SK-N-SH treated with all-trans-retinoic acid at 6 μM for 48 hours (cell line): Measurements from ENCODE around the gene GPX1.

Source experiments
- ARNTL ChIP-seq: fragments of 450-650 bp; formaldehyde crosslinking; IDR thresholded peaks from 2 replicates; pipeline ENCODE4 v1.5.0; 2020; ENCODE audit warnings: low read depth, mild to moderate bottlenecking, moderate library complexity, borderline replicate concordance
- CREB5 ChIP-seq: fragments of 250-450 bp; sonication (Bioruptor Pico); IDR thresholded peaks from 2 replicates; pipeline ENCODE4 v1.5.1; 2020; ENCODE audit warnings: low read depth, mild to moderate bottlenecking, moderate library complexity
- CSRNP3 ChIP-seq: fragments of 250-450 bp; sonication (Bioruptor Pico); IDR thresholded peaks from 2 replicates; pipeline ENCODE4 v1.5.1; 2021; ENCODE audit warnings: mild to moderate bottlenecking, moderate library complexity
- OSR1 ChIP-seq: fragments of 250-450 bp; sonication (Bioruptor Pico); IDR thresholded peaks from 2 replicates; pipeline ENCODE4 v1.8.0; 2022; ENCODE audit warnings: moderate library complexity, mild to moderate bottlenecking, inconsistent platforms
- POU6F1 ChIP-seq: fragments of 250-450 bp; sonication (Bioruptor Pico); IDR thresholded peaks from 2 replicates; pipeline ENCODE4 v1.8.0; 2021; ENCODE audit warnings: low read depth, mild to moderate bottlenecking, moderate library complexity, borderline replicate concordance
- PPARA ChIP-seq: fragments of 250-450 bp; sonication (Bioruptor Pico); IDR thresholded peaks from 2 replicates; pipeline ENCODE4 v1.5.0; 2020; ENCODE audit warnings: mild to moderate bottlenecking, borderline replicate concordance
- RARB ChIP-seq: fragments of 250-450 bp; sonication (Bioruptor Pico); IDR thresholded peaks from 2 replicates; pipeline ENCODE4 v1.8.0; 2021; ENCODE audit warnings: mild to moderate bottlenecking, moderate library complexity
- TCF4 ChIP-seq: fragments of 250-450 bp; sonication (Bioruptor Pico); IDR thresholded peaks from 2 replicates; pipeline ENCODE4 v1.8.0; 2021; ENCODE audit warnings: mild to moderate bottlenecking, moderate library complexity, borderline replicate concordance
- ZFP30 ChIP-seq: fragments of 450-650 bp; formaldehyde crosslinking; IDR thresholded peaks from 2 replicates; pipeline ENCODE4 v1.5.0; 2022; ENCODE audit warnings: mild to moderate bottlenecking, moderate library complexity
- ZNF70 ChIP-seq: fragments of 450-650 bp; formaldehyde crosslinking; IDR thresholded peaks from 2 replicates; pipeline ENCODE4 v1.5.0; 2020; ENCODE audit warnings: mild to moderate bottlenecking, moderate library complexity
- ZNF8 ChIP-seq: fragments of 450-650 bp; formaldehyde crosslinking; IDR thresholded peaks from 2 replicates; pipeline ENCODE4 v1.5.0; 2020; ENCODE audit warnings: mild to moderate bottlenecking, moderate library complexity

- TF ChIP-seq ARNTL (CRISPR knock-in tag): no peak
- no peak for TF ChIP-seq CREB5 (CRISPR knock-in tag)
- no peak for TF ChIP-seq OSR1 (CRISPR knock-in tag)
- no peak for TF ChIP-seq POU6F1 (CRISPR knock-in tag)
- TF ChIP-seq TCF4 (CRISPR knock-in tag): no peak
- no peak for TF ChIP-seq ZNF8 (CRISPR knock-in tag)
- no peak for TF ChIP-seq RARB (CRISPR knock-in tag)
- TF ChIP-seq CSRNP3 (CRISPR knock-in tag): no peak
- no peak for TF ChIP-seq ZFP30 (CRISPR knock-in tag)
- TF ChIP-seq ZNF70: no peak
- no peak for TF ChIP-seq PPARA (CRISPR knock-in tag)
Measured at GRCh38 chr3:49343163-49343562, 15.0 kb downstream of the GPX1 start.
